ENCODE data around the gene CCL11. TPM values are rescaled to one million over a fixed set of nuclear protein-coding genes. Genes with fewer than 3 reads are reported as not detected.

CCL11 gene
- under 1 TPM in 1 of 2 donors, not detected in 1; 0.90 TPM for total RNA-seq
- long read RNA-seq, donor 1: 0 reads
- long read RNA-seq, donor 2: 0 reads

GRCh38 chr17:34285286-34285792 is at the start of gene CCL11:
Gene CCL11, plus strand, starts transcription at chr17:34285742. Its CDS starts 67 bp downstream, at chr17:34285809.
- no peak for DNase-seq (ENCODE audit: low spot score)
- intact Hi-C loops (cut with DNase I): no loop called here

DNA sequence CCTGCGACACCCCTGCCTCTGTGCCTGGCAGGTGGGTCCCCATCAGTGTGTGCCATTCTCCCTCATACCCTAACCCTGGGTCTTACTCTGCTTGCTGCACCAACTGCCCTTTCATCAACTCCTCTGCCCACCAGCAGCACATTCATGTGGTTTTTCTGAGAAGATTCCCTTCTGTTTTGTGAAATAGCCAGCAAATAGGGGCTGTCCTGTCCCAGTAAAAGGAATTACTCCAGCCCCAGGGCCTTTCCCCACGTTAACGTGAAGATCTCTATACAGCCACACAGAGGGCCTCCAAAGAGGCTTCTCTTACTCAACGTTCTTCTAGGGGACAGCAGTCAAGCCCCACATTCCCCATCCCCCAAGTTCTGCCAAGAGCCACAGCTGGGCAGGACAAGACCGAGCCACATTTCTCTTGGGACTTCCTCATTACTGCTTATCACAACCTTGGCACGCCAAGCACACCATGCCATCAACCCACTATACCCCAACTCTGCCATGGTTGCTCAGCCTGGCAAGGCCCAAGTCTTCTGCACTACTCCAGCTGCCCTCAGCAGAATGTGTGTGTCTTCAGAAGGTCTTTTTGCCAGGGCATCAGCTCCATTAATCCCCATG is 49.2 kb upstream of the CCL11 start:
- DNase-seq (ENCODE audit: low spot score): no peak
- intact Hi-C loops (cut with DNase I): no loop called here

GRCh38 chr17:34237458-34237857 is 48.1 kb upstream of the CCL11 start:
- DNase-seq (ENCODE audit: low spot score): no peak
- intact Hi-C loops (cut with DNase I): no loop called here

- intact Hi-C loops (cut with DNase I): no loop called here
- peak; percentile 89 for DNase-seq (ENCODE audit: low spot score)
Observed at GRCh38 chr17:34241062-34241461, 44.5 kb upstream of the CCL11 start.

DNA sequence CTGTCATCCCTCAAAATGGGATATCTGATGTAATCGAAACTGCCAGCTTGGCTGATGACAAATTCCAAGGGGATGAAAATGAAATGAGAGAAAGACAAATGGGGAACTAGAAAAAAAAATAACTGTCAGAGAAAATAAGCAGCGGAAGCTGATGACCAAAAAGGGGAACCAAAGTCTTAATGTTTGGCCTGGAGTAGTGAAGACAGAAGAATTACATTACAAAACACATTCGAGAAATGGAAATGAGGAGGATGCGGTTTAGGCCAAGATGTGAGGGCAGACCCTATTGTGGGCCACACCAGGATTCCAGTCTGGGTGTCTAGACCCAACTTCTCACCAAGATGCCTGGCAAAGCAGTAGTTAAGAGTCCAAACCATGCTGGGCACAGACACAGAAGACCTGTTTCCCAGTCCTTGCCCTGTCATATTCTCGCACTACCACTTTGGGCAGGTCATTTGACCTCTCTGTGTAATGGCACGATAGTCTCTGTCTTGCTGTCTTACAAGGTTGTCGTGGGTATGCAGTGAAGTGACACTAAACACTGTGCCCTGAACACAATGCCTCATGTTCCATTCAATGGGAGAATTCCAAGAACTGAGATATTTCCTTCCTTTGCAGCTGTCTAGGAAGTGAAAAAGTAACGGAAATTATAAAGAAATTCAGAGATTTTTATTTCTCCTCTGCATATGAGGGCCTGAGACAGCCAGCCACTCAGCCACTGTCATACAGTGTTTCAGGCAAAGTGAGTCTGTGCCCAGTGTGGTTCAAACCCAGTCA is 42.8 kb upstream of the CCL11 start:
- DNase-seq (ENCODE audit: low spot score): no peak
- intact Hi-C loops (cut with DNase I): no loop called here

GRCh38 chr17:34243364-34244320 is 41.9 kb upstream of the CCL11 start:
- intact Hi-C loops (cut with DNase I): no loop called here
- DNase-seq (ENCODE audit: low spot score): no peak

GRCh38 chr17:34245351-34245905 is 40.1 kb upstream of the CCL11 start:
- no peak for DNase-seq (ENCODE audit: low spot score)
- intact Hi-C loops (cut with DNase I): no loop called here

GRCh38 chr17:34246446-34246845 is 39.1 kb upstream of the CCL11 start:
- DNase-seq (ENCODE audit: low spot score): no peak
- intact Hi-C loops (cut with DNase I): no loop called here

GRCh38 chr17:34246881-34247280 is 38.7 kb upstream of the CCL11 start:
- intact Hi-C loops (cut with DNase I): no loop called here
- no peak for DNase-seq (ENCODE audit: low spot score)

DNA sequence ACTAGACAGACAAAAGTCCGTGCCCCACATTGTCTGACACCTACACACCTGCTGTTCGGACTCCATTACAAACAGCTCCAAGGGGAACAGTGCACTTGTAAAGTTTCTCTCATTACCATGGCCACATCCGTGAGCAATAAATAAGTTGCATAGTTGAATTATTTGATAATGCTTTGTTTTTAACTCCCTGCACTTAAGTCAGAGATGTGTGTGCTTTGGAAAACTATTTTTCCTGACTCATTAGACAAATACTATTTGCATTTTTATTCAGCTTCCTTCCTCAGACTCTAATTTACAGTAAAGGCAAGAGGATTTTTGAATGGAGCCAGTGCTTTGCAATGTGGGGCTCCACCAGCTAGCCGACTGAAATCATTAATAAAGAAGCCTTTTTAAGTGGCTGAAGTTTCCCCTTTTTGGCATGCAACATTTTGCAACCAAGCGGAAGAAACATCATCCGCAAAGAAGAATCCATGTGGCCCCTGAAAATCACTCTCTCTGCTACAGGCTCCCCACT is 37.0 kb upstream of the CCL11 start:
- no peak for DNase-seq (ENCODE audit: low spot score)
- intact Hi-C loops (cut with DNase I): no loop called here

GRCh38 chr17:34249061-34249460 is 36.5 kb upstream of the CCL11 start:
- intact Hi-C loops (cut with DNase I): no loop called here
- no peak for DNase-seq (ENCODE audit: low spot score)

- no peak for DNase-seq (ENCODE audit: low spot score)
Observed at GRCh38 chr17:34249478-34249877, 36.1 kb upstream of the CCL11 start.

DNA sequence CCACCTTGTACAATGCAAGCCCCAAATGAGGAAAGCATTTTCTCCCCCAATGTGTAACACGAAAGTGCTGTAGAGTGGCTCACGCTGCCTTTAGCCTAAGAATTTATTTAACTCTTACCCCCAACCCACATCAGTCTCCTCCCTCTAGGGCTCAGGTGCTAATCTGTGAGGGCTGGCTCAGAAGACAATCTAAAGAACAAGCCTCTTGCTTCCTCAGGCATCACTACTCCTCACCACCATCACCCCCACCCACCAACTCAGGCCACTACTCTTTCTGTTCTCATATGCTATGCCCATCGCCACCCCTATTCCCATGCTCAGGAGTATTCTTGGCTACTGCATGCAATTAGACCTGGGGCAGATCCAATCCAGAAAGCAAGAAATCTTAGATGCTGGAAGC is 34.4 kb upstream of the CCL11 start:
- no peak for DNase-seq (ENCODE audit: low spot score)
- intact Hi-C loops (cut with DNase I): loop anchor here in 1 of 2 donors (5.0 kb wide), 1 partner anchor 56 kb away; no protein-coding TSS in a partner anchor

More at GRCh38 chr17:34249478-34249877, 36.1 kb upstream of the CCL11 start:
- intact Hi-C loops (cut with DNase I): no loop called here

DNA sequence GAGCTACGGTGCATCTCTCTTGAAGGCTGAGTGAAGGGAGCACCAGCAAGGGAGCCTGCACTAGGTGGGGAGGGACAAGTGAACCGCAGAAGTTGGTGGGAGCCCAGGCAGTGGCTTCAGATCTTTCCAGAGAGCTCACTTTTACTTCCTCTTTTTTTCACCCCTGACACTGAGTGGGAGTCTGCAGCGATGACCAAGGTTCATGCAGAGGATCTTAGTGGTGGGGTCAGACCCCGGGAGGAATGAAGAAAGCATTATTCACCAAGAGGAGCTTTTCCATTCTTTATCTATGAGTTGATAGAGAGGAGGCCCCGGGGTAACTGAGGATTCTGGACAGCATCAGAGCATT is 33.5 kb upstream of the CCL11 start:
- intact Hi-C loops (cut with DNase I): loop anchor here (2.0 to 5.0 kb wide), 2 partner anchors 51 to 55 kb away; no protein-coding TSS in a partner anchor
- DNase-seq (ENCODE audit: low spot score): no peak

- intact Hi-C loops (cut with DNase I): loop anchor here (2.0 to 5.0 kb wide), 2 partner anchors 52 to 55 kb away; no protein-coding TSS in a partner anchor
Observed at GRCh38 chr17:34252444-34253138, 33.0 kb upstream of the CCL11 start.

GRCh38 chr17:34253139-34253525 is 32.4 kb upstream of the CCL11 start:
- DNase-seq (ENCODE audit: low spot score): no peak
- intact Hi-C loops (cut with DNase I): loop anchor here (2.0 to 5.0 kb wide), 2 partner anchors 52 to 54 kb away; no protein-coding TSS in a partner anchor

More at GRCh38 chr17:34252444-34253138, 33.0 kb upstream of the CCL11 start:
- DNase-seq (ENCODE audit: low spot score): peak; percentile 97

GRCh38 chr17:34254146-34254545 is 31.4 kb upstream of the CCL11 start:
- intact Hi-C loops (cut with DNase I): loop anchor here in 1 of 2 donors (5.0 kb wide), 1 partner anchor 53 kb away; no protein-coding TSS in a partner anchor
- no peak for DNase-seq (ENCODE audit: low spot score)
